GM23338 (cell line): ENCODE data around the gene USP38. TPM values are rescaled to one million over a fixed set of nuclear protein-coding genes. Genes with fewer than 3 reads are reported as not detected.

Source experiments
- ATAC-seq: fragments of 200-7000 bp; cut with Tn5 transposase; 3 replicates; pipeline ENCODE4 v1.9.1; 2020
- DNase-seq: peaks from one replicate; pipeline ENCODE4 v3.0.0-alpha.2; 2015; ENCODE audit warnings: low spot score
- H2AFZ ChIP-seq: fragments of 200-600 bp; sonication (generic); 2 replicates; pipeline ENCODE4 v1.8.0; 2016; ENCODE audit warnings: antibody characterized with exemption, mild to moderate bottlenecking, moderate library complexity
- H3F3A ChIP-seq: fragments of 200-600 bp; sonication (generic); replicated peaks from 2 replicates; pipeline ENCODE4 v1.8.0; 2017; ENCODE audit warnings: antibody characterized with exemption, mixed run types, low read depth
- H3K27ac ChIP-seq: fragments of 200-600 bp; sonication (generic); 2 replicates; pipeline ENCODE4 v1.6.1; 2016; ENCODE audit warnings: low read depth
- H3K27me3 ChIP-seq: fragments of 200-600 bp; sonication (generic); 2 replicates; pipeline ENCODE4 v1.8.0; 2016; ENCODE audit warnings: mild to moderate bottlenecking, mixed run types, moderate library complexity; ENCODE audit not compliant: insufficient read depth
- H3K36me3 ChIP-seq: fragments of 200-600 bp; sonication (generic); 2 replicates; pipeline ENCODE4 v1.8.0; 2016; ENCODE audit warnings: mild to moderate bottlenecking; ENCODE audit not compliant: insufficient read depth
- H3K4me1 ChIP-seq: fragments of 200-600 bp; sonication (generic); 2 replicates; pipeline ENCODE4 v1.8.0; 2016; ENCODE audit warnings: mild to moderate bottlenecking, moderate library complexity; ENCODE audit not compliant: insufficient read depth
- H3K4me2 ChIP-seq: fragments of 200-600 bp; sonication (generic); 2 replicates; pipeline ENCODE4 v1.7.1; 2017; ENCODE audit warnings: mixed run types
- H3K4me3 ChIP-seq: fragments of 200-600 bp; sonication (generic); 2 replicates; pipeline ENCODE4 v1.6.1; 2016; ENCODE audit warnings: mixed run types
- H3K79me2 ChIP-seq: fragments of 200-600 bp; sonication (generic); replicated peaks from 2 replicates; pipeline ENCODE4 v1.8.0; 2017; ENCODE audit warnings: mild to moderate bottlenecking; ENCODE audit not compliant: insufficient read depth
- H3K9me2 ChIP-seq: fragments of 200-600 bp; sonication (generic); 2 replicates; pipeline ENCODE4 v1.8.0; 2017; ENCODE audit not compliant: insufficient read depth
- H4K20me1 ChIP-seq: fragments of 200-600 bp; sonication (generic); replicated peaks from 2 replicates; pipeline ENCODE4 v1.8.0; 2017; ENCODE audit warnings: mild to moderate bottlenecking; ENCODE audit not compliant: insufficient read depth
- H3K27ac Mint-ChIP-seq: 2 replicates; pipeline ENCODE4 v1.8.0; 2020; ENCODE audit warnings: inconsistent platforms, mild to moderate bottlenecking, moderate library complexity, mixed read lengths
- H3K27me3 Mint-ChIP-seq: 3 replicates; pipeline ENCODE4 v1.8.0; 2022; ENCODE audit warnings: low read depth, mild to moderate bottlenecking, moderate library complexity, mixed read lengths, inconsistent platforms; ENCODE audit not compliant: insufficient read depth, poor library complexity
- H3K36me3 Mint-ChIP-seq: 3 replicates; pipeline ENCODE4 v1.8.0; 2021; ENCODE audit warnings: low read depth, mild to moderate bottlenecking, inconsistent platforms, moderate library complexity, mixed read lengths
- H3K4me1 Mint-ChIP-seq: 3 replicates; pipeline ENCODE4 v1.8.0; 2020; ENCODE audit warnings: mild to moderate bottlenecking, inconsistent platforms, mixed read lengths
- H3K4me3 Mint-ChIP-seq: 3 replicates; pipeline ENCODE4 v1.8.0; 2021; ENCODE audit warnings: moderate library complexity, mild to moderate bottlenecking, inconsistent platforms, mixed read lengths
- H3K9me3 Mint-ChIP-seq: 3 replicates; pipeline ENCODE4 v1.8.0; 2020; ENCODE audit warnings: moderate library complexity, mild to moderate bottlenecking, inconsistent platforms, mixed read lengths
- CREB1 ChIP-seq: fragments of 250-450 bp; sonication (Bioruptor Pico); IDR thresholded peaks from 2 replicates; pipeline ENCODE4 v1.5.0; 2020; ENCODE audit warnings: low read depth, mild to moderate bottlenecking, moderate library complexity
- CTCF ChIP-seq, 2 experiments: fragments of 200-600 bp in 1 of 2; sonication (generic) in 1 of 2; conservative IDR thresholded peaks; 2 replicates each; pipeline versions ENCODE4 v1.5.1 to v1.6.1; 2016 to 2017; ENCODE audit warnings: antibody characterized with exemption in 2 of 2, low read depth in 2 of 2, mild to moderate bottlenecking in 2 of 2, moderate library complexity in 1 of 2
- ETS1 ChIP-seq: IDR thresholded peaks from 2 replicates; pipeline ENCODE4 v1.6.1; 2016; ENCODE audit warnings: antibody characterized with exemption
- EZH2 ChIP-seq: fragments of 200-600 bp; sonication (generic); IDR thresholded peaks from one replicate; pipeline ENCODE4 v1.8.0; 2017; ENCODE audit warnings: antibody characterized with exemption, mild to moderate bottlenecking, low read depth; ENCODE audit not compliant: unreplicated experiment
- EZH2phosphoT487 ChIP-seq: fragments of 200-600 bp; sonication (generic); IDR thresholded peaks from one replicate; pipeline ENCODE4 v1.8.1; 2018; ENCODE audit warnings: antibody characterized with exemption; ENCODE audit not compliant: unreplicated experiment
- JUNB ChIP-seq: IDR thresholded peaks from one replicate; pipeline ENCODE4 v1.6.1; 2016; ENCODE audit warnings: antibody characterized with exemption; ENCODE audit not compliant: unreplicated experiment
- NANOG ChIP-seq: IDR thresholded peaks from 2 replicates; pipeline ENCODE4 v1.6.1; 2016; ENCODE audit warnings: antibody characterized with exemption, borderline replicate concordance
- POLR2AphosphoS5 ChIP-seq: IDR thresholded peaks from 2 replicates; pipeline ENCODE4 v1.6.1; 2016; ENCODE audit warnings: antibody characterized with exemption, low read depth
- REST ChIP-seq: IDR thresholded peaks from one replicate; pipeline ENCODE4 v1.6.1; 2018; ENCODE audit warnings: antibody characterized with exemption; ENCODE audit not compliant: unreplicated experiment
- STAT1 ChIP-seq: IDR thresholded peaks from one replicate; pipeline ENCODE4 v1.6.1; 2016; ENCODE audit warnings: antibody characterized with exemption; ENCODE audit not compliant: unreplicated experiment
- ZNF114 ChIP-seq: fragments of 250-450 bp; sonication (Bioruptor Pico); IDR thresholded peaks from 2 replicates; pipeline ENCODE4 v1.5.0; 2020; ENCODE audit warnings: mild to moderate bottlenecking, moderate library complexity
- ZNF331 ChIP-seq: fragments of 250-450 bp; sonication (Bioruptor Pico); IDR thresholded peaks from 2 replicates; pipeline ENCODE4 v1.5.0; 2020; ENCODE audit warnings: low read depth, mild to moderate bottlenecking, moderate library complexity
- ZNF462 ChIP-seq: fragments of 250-450 bp; sonication (Bioruptor Pico); IDR thresholded peaks from 2 replicates; pipeline ENCODE4 v1.5.0; 2020; ENCODE audit warnings: mild to moderate bottlenecking, moderate library complexity
- polyA plus RNA-seq: library from polyadenylated mRNA; unstranded; fragments of >200 nt; fragmentation: Nextera tagmentation; extraction: Ambion mirVana; gene quantifications from 2 replicates; pipeline ENCODE4 v1.2.1, GENCODE V29; 2016
- total RNA-seq: library from RNA; depleted of rRNA; stranded (reverse); fragments of >200 nt; shearing (Covaris generic); gene quantifications from 2 replicates; pipeline ENCODE4 v1.2.3, GENCODE V29; 2014

Gene USP38
- total and polyA plus RNA-seq, 2 experiments from 2014 or later: 3.7 to 16.5 TPM

- Mint-ChIP-seq H3K4me3 (no peak overlapping the region), H3K4me1 (no peaks in the 10 kb centered on the region), H3K27ac (no peak overlapping the region), H3K9me3 (no peaks in the 10 kb centered on the region), H3K27me3 (no peaks in the 10 kb centered on the region), H3K36me3 (peaks cover 13% of the 10 kb centered on the region; the same call in 2 of the 3 replicates)
- Histone ChIP-seq H3K4me2 (no peak overlapping the region), H3K27me3 (no peaks in the 10 kb centered on the region), H3F3A (no peaks in the 10 kb centered on the region), H3K4me1 (no peaks in the 10 kb centered on the region), H3K4me3 (no peak overlapping the region), H2AFZ (no peak overlapping the region), H3K36me3 (peaks cover 3% of the 10 kb centered on the region), H4K20me1 (0 out of 2 replicates have a peak, but pooled peaks cover 4% of the 10 kb centered on the region), H3K27ac (no peak overlapping the region), H3K9me2 (no peaks in the 10 kb centered on the region), H3K79me2 (no peaks in the 10 kb centered on the region)
- no peak for TF ChIP-seq POLR2AphosphoS5
- no peak for TF ChIP-seq ZNF462 (CRISPR knock-in tag)
- no peak for TF ChIP-seq STAT1
- no peak for TF ChIP-seq ETS1
- TF ChIP-seq ZNF331 (CRISPR knock-in tag): no peak
- no peak for TF ChIP-seq REST
- no peak for TF ChIP-seq EZH2phosphoT487
- TF ChIP-seq NANOG: no peak
- no peak for TF ChIP-seq CTCF (conservative IDR thresholded peaks at IDR 0.05; ENCODE audit: low read depth in 2 of 2)
- TF ChIP-seq CREB1 (CRISPR knock-in tag): no peak
- TF ChIP-seq EZH2: no peak
- no peak for TF ChIP-seq ZNF114 (CRISPR knock-in tag)
- no peak for TF ChIP-seq JUNB
- ATAC-seq (no peak), DNase-seq (no peak)
Measured at GRCh38 chr4:143215873-143216272, 31.2 kb downstream of the USP38 start.
